ENCODE measurements around the gene RLN1.
"Not testable (repeated sequence)": the region's sequence is repeated elsewhere in the genome, so short reads cannot be mapped to it uniquely, and the experiment has no call there.

Gene RLN1, protein sequence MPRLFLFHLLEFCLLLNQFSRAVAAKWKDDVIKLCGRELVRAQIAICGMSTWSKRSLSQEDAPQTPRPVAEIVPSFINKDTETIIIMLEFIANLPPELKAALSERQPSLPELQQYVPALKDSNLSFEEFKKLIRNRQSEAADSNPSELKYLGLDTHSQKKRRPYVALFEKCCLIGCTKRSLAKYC

DNA sequence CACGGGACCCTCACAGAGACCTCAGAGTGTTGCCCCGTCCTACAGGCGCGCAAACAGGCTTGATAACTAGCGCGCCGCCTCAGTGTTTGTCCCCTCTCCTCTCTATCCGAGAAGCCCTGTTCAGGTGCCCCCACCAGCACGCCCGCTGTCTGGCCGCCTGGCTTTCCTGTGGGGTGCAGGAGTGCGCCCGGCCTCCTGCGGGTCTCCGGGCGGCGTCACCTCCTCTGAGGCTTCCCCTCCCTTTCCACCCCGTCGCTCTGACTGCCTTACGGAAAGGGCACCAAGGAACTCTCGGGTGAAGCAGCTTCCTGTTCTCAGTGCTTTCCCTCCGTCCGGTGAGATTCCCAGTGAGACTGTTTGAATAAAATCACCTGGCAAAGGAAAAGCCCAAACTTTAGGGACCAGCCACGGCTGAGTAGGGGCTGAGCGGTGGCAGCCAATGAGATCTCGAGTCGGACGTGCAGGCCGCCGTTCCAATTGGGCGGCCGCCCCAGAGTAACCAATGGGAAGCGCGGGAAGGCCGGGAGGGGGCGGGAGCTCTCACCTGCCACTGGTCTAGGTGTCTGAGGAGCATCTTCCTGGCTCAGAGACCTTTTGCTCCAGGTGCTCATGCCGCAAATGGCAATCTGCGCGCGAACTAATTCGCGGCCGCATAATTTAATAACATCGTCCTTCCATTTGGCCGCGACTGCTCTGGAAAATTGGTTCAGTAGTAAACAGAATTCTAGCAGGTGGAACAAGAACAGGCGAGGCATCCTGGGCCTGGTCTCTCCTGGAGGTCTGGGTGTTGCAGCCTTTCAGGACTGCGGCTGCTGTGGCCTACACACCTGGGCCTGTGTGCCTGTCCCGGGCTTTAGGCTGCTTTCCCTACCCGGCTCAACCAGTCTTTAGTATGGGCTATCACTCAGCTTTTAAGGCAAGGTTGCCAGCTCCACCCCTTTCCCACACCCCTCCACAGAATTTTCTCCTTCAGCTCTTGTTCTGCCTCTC, at the start of gene RLN1:
Gene RLN1, minus strand, starts transcription at position 885 of the 990 bp plus-strand sequence. Its CDS starts 130 bp downstream, at position 755.
- not testable (repeated sequence) for H3K27ac ChIP-seq

DNA sequence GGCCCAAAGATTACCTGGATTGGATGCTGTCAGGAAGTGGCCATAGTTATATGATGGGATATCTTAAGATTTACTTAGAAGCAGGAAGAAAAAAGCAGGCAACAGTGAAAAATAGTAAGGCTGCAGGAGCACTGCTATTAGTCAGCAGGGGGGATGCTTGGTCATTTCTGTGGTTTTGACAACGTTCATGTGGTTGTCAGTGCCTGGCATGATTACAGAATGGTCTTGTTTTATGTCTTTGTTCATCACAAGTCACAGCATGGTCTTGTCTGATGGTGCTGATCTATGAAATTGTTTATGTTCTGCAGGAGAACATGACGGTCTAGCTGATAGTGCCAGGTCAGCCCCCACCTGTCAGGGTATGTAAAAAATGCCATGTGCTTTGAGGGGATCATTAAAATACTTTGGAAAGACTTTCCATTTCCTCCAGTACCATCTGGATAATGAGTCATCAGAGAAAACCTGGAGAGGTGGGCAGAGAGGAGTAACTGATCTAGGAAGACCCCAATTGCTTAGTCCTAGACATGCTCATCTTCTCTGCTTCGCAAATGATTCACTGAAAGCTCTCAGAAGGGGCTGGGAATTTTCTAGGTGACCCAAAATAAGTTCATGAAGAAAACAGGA, 49.5 kb upstream of the RLN1 start:
- TF ChIP-seq, protein P1, sequence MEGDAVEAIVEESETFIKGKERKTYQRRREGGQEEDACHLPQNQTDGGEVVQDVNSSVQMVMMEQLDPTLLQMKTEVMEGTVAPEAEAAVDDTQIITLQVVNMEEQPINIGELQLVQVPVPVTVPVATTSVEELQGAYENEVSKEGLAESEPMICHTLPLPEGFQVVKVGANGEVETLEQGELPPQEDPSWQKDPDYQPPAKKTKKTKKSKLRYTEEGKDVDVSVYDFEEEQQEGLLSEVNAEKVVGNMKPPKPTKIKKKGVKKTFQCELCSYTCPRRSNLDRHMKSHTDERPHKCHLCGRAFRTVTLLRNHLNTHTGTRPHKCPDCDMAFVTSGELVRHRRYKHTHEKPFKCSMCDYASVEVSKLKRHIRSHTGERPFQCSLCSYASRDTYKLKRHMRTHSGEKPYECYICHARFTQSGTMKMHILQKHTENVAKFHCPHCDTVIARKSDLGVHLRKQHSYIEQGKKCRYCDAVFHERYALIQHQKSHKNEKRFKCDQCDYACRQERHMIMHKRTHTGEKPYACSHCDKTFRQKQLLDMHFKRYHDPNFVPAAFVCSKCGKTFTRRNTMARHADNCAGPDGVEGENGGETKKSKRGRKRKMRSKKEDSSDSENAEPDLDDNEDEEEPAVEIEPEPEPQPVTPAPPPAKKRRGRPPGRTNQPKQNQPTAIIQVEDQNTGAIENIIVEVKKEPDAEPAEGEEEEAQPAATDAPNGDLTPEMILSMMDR (conservative IDR thresholded peaks at IDR 0.05), result no peak
- no peak for TF ChIP-seq ZFX (IDR thresholded peaks at IDR 0.05)
- no peak overlapping the region for H3K27ac ChIP-seq

DNA sequence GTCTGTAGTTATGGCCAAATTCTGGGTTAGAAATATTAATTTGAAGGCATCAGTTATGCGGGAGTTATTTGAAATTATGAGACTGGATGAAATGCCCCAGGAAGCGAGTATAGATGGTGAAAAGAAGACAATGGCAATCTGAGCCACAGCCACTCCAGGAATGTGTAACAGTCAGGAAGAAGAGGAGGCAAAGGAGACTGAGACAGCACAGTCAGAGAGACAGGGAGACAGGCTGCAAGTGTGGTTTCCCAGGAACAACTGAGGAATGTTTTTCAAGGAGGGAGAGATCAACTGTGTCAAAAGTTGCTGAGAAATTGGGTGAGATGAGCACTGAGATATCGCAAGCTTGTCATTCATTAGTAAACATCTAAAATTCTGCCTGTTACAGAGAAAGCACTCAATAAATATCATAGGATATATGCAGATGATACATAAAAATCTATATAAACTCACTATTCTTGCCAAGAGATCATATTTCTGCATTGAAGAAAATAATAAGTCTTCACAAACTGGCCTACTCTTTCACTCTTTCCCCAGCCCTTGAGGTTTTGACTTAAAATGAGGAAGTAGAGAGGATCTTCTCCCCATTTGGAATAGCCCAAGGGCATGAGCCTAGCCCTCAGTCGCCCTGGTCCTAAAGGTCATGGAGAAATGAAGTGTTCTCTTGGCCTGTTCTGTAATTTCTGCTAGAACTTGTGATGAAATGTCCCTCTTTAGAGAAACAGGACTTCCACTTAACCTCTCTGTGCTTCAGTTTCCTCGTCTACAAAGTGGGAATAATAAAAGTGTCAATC, 48.5 kb upstream of the RLN1 start:
- TF ChIP-seq, protein P1 (conservative IDR thresholded peaks at IDR 0.05), result no peak
- TF ChIP-seq ZFX (IDR thresholded peaks at IDR 0.05), result no peak
- no peak overlapping the region for H3K27ac ChIP-seq

DNA sequence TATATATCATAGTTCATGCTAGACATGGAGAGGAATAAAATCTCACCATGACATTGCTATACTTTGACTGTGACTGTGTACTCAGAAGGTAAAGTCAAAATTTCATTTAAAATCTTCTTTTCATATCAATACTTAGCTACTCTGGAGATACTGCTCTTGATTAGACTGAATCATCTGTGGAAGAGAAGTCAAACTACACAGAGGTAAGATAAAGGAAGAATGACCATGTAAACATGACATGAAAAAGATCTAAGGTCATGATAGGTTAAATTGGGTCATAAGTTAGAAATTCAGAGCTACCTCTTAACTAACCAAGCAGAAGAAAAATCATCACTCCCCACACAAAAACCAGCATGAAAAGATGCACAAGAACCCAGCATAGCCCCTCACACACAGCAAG, 44.8 kb upstream of the RLN1 start:
- H3K27ac ChIP-seq, result no peak overlapping the region
- TF ChIP-seq ZFX (IDR thresholded peaks at IDR 0.05), result no peak
- TF ChIP-seq, protein P1 (conservative IDR thresholded peaks at IDR 0.05), result no peak

DNA sequence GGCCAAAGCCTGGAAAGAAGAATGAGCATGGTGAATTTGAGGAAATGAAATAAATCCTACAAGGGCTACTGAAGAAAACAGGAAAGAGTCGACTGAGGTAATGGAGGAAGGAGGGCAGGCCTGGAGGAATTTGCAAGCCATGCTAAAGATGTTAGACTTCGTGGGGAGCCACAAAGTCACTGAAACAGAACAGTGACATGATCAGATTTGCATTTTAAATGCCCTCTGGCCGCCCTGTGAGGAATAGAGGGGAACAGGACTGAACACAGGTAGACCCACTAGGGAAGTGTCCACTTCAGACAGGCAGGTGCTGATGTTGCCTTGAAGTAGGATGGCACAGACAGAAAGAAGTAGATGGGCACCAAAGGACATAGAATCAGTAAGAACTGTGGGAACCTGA, 42.8 kb upstream of the RLN1 start:
- no peak overlapping the region for H3K27ac ChIP-seq
- TF ChIP-seq, protein P1 (conservative IDR thresholded peaks at IDR 0.05), result no peak
- no peak for TF ChIP-seq ZFX (IDR thresholded peaks at IDR 0.05)

DNA sequence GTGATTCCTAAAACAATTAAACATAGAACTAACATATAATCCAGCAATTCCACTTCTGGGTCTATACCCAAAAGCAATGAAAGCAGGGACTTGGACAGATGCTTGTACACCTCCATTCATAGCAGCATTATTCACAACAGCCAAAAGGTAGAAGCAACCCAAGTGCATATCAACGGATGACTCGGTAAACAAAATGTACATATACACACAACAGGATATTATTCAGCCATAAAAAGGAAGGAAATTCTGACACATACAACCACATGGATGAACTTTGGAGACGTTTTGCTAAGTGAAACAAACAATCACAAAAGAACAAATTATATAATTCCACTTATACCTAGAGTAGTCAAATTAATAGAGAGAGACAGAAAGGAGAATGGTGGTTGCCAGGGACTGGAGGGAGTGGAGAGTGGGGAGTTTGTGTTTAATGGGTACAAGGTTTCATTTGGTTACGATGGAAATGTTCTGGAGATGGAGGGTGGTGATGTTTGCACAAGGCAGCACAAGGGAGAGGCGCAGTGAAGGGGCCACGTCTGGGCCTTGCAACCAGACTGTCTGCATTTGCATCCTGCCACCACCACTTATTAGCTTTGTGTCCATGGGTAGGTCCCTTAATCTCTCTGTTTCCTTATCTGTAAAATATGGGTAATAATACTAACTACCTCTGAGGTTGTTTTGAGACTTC, 36.3 kb upstream of the RLN1 start:
- no peak overlapping the region for H3K27ac ChIP-seq
- TF ChIP-seq, protein P1 (conservative IDR thresholded peaks at IDR 0.05), result no peak
- no peak for TF ChIP-seq ZFX (IDR thresholded peaks at IDR 0.05)

DNA sequence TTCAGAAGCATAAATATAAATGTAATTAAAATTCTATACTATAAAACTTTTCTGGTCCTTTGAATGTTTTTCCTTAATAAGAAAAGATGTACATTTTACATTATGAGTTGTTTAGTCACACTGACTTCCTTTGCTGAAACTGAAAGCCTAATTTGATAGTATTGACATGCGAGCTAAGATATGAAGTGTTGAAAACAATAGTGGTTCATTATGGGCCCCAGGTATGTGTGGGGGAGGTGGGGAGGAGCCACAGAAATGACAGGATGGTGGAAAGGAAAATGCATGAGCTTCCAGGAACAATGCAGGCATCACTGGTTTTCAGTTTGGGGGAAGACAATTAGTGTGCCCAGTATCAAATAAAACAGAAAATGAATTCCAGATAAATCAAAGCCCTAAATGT, 35.4 kb upstream of the RLN1 start:
- H3K27ac ChIP-seq, result no peak overlapping the region
- TF ChIP-seq, protein P1 (conservative IDR thresholded peaks at IDR 0.05), result no peak
- no peak for TF ChIP-seq ZFX (IDR thresholded peaks at IDR 0.05)
